ENCODE results near the gene SPNS1.

DNA sequence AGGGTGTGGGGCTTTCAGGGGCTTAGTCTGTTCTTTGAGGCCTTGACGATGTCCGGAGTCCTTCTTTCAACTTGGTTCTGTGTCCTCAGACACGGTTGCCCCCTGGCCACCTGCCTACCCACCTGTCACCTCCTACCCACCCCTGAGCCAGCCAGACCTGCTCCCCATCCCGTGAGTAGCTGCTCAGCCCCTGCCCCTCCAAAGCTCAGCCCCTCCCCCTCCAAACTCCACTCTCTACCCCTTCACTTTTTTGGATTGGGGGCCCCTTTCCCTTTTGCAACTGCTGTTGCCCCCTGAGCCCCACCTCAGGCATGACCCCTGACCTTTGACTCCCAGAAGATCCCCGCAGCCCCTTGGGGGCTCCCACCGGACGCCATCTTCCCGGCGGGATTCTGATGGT, 11.5 kb downstream of the SPNS1 start:
- TF ChIP-seq ZFP36 (IDR thresholded peaks at IDR 0.05; ENCODE audit: borderline replicate concordance, partially characterized antibody) (no peak), RFX5 (IDR thresholded peaks at IDR 0.05) (no peak), MAFK (IDR thresholded peaks at IDR 0.05; ENCODE audit: partially characterized antibody) (no peak), NFE2L2 (conservative IDR thresholded peaks at IDR 0.05; ENCODE audit: low read length) (no peak), RARB (CRISPR knock-in tag; IDR thresholded peaks at IDR 0.05) (no peak)
- TF ChIP-seq, protein P1, sequence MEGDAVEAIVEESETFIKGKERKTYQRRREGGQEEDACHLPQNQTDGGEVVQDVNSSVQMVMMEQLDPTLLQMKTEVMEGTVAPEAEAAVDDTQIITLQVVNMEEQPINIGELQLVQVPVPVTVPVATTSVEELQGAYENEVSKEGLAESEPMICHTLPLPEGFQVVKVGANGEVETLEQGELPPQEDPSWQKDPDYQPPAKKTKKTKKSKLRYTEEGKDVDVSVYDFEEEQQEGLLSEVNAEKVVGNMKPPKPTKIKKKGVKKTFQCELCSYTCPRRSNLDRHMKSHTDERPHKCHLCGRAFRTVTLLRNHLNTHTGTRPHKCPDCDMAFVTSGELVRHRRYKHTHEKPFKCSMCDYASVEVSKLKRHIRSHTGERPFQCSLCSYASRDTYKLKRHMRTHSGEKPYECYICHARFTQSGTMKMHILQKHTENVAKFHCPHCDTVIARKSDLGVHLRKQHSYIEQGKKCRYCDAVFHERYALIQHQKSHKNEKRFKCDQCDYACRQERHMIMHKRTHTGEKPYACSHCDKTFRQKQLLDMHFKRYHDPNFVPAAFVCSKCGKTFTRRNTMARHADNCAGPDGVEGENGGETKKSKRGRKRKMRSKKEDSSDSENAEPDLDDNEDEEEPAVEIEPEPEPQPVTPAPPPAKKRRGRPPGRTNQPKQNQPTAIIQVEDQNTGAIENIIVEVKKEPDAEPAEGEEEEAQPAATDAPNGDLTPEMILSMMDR (IDR thresholded peaks at IDR 0.05): no peak

All from A549 (cell line).